IPS-NIHi7 (cell line): ENCODE results near the gene TCF7L1.
A peak's percentile ranks its signal among the peaks of the same experiment; 100 is the strongest.
"Not testable (repeated sequence)": the region's sequence is repeated elsewhere in the genome, so short reads cannot be mapped to it uniquely, and the experiment has no call there.

Source experiments
- DNase-seq: peaks from one replicate; pipeline ENCODE4 v3.0.0; 2012; ENCODE audit warnings: mixed read lengths; ENCODE audit errors: extremely low spot score

TCF7L1 gene

GRCh38 chr2:85132834-85133637 is at the start of gene TCF7L1:
TSS of gene TCF7L1 (plus strand) at chr2:85133392. CDS start at chr2:85133685, 293 bp downstream.
- DNase-seq: peak; percentile 95

DNA sequence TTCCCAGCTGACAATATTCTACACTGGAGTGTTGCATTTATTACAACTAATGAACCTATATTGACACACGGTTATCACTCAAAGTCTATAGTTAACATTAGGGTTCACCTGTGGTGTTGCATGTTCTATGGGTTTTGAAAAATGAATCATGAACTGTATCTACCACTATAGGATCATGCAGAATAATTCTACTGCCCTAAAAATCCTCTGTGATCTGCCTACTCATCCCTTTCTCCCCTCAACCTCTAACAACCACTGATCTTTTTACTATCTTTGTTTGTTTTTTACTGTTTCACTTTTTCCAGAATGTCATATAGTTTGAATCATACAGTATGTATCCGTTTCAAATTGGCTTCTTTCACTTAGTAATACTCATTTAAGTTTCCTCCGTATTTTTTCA is 47.6 kb upstream of the TCF7L1 start:
- DNase-seq: no peak

GRCh38 chr2:85087541-85087940 is 45.7 kb upstream of the TCF7L1 start:
- no peak for DNase-seq

DNA sequence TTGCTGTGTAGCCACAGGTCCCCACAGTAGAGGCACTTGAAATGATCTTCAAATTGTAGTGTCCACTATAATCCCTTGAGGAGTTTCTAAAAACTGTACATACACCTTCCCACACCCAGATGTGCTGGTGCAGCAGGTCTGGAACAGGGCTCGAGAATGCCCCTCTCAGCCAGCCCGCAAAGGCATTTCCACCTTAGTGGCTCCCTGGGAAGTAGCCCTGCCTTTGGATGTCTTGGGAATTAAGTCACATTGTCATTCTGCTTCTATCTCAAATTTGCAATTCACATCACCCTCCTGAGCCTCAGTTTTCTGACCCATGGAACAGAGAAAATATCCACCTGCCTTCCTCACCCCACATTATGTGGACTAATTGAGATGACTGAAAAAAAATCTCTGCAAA is 44.3 kb upstream of the TCF7L1 start:
- DNase-seq: peak; percentile 56

DNA sequence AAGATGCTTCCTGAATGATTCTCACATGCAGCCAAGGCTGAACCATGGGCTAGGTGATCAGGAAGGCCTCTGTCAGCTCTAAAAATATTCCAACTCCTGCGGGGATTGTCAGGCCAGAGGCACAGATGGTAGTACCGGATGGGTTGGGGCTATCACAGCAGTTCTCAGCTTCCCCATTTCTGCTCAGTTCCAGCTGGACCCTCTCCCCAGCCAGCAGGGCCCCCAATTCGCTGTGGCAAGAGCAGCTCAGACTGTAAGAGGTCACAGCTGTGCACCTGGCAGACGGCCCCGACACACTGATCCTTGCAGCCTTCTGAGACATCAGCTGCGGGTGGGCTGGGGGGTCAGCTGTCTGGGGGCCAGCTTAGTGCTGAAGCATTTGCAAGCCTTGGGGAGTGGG is 43.6 kb upstream of the TCF7L1 start:
- no peak for DNase-seq

- no peak for DNase-seq
Observed at GRCh38 chr2:85091838-85092237, 41.4 kb upstream of the TCF7L1 start.

GRCh38 chr2:85095094-85095493 is 38.1 kb upstream of the TCF7L1 start:
- no peak for DNase-seq

DNA sequence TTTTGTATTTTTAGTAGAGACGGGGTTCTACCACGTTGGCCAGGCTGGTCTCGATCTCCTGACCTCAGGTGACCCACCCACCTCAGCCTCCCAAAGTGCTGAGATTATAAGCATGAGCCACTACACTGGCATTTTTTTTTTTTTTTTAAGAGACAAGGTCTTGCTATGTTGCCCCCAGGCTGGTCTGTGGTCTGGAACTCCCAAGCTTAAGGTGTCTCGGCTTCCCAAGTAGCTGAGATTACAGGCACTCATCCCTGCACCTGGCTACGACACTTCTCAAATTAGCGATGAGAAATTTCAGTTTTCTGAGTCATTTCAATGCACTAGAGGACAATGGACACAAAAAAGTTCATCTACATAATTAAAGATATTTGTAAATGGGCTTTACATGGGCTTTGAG is 36.6 kb upstream of the TCF7L1 start:
- DNase-seq: no peak

DNA sequence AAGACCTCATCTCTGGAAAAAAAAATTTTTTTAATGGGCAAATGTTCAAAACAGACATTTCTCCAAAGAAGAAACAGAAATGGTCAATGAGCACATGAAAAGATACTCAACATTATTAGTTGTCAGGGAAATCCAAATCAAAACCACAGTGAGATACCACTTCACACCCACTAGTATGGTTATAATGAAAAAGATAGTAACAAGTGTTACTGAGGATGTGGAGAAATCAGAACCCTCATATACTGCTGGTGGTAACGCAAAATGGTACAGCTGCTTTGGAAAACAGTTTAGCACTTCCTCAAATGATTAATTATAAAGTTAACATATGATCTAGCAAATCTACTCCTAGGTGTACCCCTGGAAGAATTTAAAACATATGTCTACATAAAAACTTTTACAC is 29.0 kb upstream of the TCF7L1 start:
- no peak for DNase-seq

DNA sequence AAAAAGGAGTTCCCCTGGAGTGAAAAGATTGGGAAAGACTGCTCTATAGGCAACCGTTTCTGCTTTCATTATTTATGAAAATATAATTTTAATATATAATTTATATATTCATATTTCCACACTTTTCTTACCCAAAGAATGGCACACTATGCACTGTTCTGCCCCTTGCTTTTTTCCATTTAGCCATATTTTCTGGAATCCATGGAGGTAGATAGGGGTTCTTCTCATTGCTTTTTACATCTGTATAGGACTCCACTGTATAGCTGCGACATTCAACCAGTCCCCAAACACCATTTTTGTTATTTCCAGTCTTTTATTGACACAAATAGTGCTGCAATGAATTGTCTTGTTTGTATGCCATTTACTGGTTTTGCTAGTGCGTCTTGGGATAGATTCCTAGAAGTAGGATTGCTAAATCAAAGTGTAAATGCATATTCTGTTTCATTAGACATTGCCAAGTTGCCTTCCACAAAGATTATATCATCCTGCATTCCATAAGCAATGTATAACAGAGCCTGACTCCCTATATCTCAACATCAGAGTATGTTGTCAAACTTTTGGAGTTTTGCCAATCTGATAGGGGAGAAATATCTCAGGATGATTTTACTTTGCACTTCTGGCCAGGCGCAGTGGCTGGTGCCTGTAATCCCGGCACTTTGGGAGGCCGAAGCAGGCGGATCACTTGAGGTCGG is 26.6 kb upstream of the TCF7L1 start:
- DNase-seq: no peak

- DNase-seq: no peak
Observed at GRCh38 chr2:85110991-85111560, 22.1 kb upstream of the TCF7L1 start.

- no peak for DNase-seq
Observed at GRCh38 chr2:85111819-85112281, 21.3 kb upstream of the TCF7L1 start.

GRCh38 chr2:85112906-85113625 is 20.1 kb upstream of the TCF7L1 start:
- no peak for DNase-seq

- no peak for DNase-seq
Observed at GRCh38 chr2:85114586-85115330, 18.4 kb upstream of the TCF7L1 start.

GRCh38 chr2:85116207-85116606 is 17.0 kb upstream of the TCF7L1 start:
- DNase-seq: no peak

GRCh38 chr2:85119900-85120299 is 13.3 kb upstream of the TCF7L1 start:
- peak; percentile 72 for DNase-seq

DNA sequence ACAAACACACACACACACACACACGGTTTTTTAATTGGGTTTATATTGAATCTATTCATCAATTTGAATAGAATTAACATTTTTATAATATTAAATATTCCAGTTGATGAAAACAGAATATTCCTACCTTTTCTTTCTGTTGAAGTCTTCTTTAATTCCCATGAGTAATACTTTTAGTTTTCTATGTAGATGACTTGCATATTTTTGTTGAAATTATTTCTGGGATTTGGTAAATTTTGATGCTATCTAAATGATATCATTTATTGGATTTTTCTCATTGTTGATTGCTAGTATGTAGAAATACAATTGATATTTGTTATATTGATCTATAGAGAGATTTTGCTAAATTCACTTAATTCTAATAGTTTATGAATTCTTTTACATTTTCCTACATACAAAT is 12.8 kb upstream of the TCF7L1 start:
- no peak for DNase-seq

GRCh38 chr2:85126462-85126861 is 6.7 kb upstream of the TCF7L1 start:
- DNase-seq: not testable (repeated sequence)

DNA sequence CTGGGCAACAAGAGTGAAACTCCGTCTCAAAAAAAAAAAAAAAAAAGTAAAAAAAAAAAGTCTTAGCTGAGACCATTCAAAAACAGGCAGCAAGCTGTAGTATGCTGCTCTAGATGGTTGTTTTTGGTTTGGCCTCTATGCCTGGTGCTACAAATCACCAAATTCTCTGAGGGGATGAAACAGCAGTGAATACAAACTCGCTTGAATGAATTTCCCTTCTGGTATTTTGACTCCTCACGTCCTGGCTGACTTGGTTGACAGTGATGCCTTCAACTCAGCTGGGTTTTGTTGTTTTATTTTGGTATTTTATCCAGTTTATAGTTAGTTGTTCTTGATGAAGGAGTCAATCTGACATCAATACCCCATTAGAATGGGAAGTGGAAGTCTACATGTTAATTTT is 3.3 kb upstream of the TCF7L1 start:
- no peak for DNase-seq

GRCh38 chr2:85130407-85130806 is 2.8 kb upstream of the TCF7L1 start:
- no peak for DNase-seq

- DNase-seq: no peak
Observed at GRCh38 chr2:85131116-85131515, 2.1 kb upstream of the TCF7L1 start.
